IMR-90 (cell line): ENCODE measurements around the gene BFSP1.

Experiments used
- BHLHE40 ChIP-seq: fragments of 150-350 bp; IDR thresholded peaks from 2 replicates; pipeline ENCODE4 v1.6.1; 2016; ENCODE audit warnings: mild to moderate bottlenecking, low read depth, low read length
- CEBPB ChIP-seq: IDR thresholded peaks from 2 replicates; pipeline ENCODE4 v1.6.1; 2012; ENCODE audit warnings: low read depth, low read length, improper control_type of control experiment
- MAFK ChIP-seq: IDR thresholded peaks from 2 replicates; pipeline ENCODE4 v1.6.1; 2012; ENCODE audit warnings: low read depth, low read length, improper control_type of control experiment
- MAZ ChIP-seq: IDR thresholded peaks from 2 replicates; pipeline ENCODE4 v1.6.1; 2012; ENCODE audit warnings: low read depth, mild to moderate bottlenecking, low read length, improper control_type of control experiment, moderate library complexity, borderline replicate concordance
- POLR2A ChIP-seq: IDR thresholded peaks from 2 replicates; pipeline ENCODE4 v1.6.1; 2012; ENCODE audit warnings: mild to moderate bottlenecking, low read depth, low read length
- RAD21 ChIP-seq: IDR thresholded peaks from 2 replicates; pipeline ENCODE4 v1.6.1; 2012; ENCODE audit warnings: low read length, improper control_type of control experiment
- RFX5 ChIP-seq: IDR thresholded peaks from 2 replicates; pipeline ENCODE4 v1.8.0; 2012; ENCODE audit warnings: low read depth, mild to moderate bottlenecking, low read length, moderate library complexity
- SMC3 ChIP-seq: fragments of 150-350 bp; IDR thresholded peaks from 2 replicates; pipeline ENCODE4 v1.6.1; 2016; ENCODE audit warnings: low read depth, mild to moderate bottlenecking, antibody characterized with exemption, low read length, moderate library complexity
- TF ChIP-seq, protein P1 (sequence below): conservative IDR thresholded peaks from 2 replicates; pipeline ENCODE4 v1.5.1; 2012; ENCODE audit warnings: mild to moderate bottlenecking, low read depth, low read length, improper control_type of control experiment

DNA sequence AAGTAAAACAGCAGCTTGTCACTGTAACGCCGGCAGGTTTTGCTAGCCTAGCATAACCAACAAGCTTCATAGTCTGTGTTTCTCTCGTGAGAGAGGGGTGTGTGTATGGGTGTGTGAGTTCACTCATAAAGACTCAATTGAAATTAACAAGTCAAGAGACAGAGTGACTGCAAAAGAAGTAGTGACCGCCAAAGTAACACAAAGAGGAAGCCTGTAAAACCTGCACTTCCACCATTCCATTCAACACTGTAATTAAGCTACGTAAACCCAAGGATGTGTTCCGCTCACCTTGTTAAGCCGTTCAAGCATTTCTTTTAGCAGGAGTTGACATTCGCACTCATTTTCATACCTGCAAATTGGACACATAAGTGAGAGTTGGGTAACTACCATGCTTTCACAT lies 6.6 kb downstream of the BFSP1 start:
- TF ChIP-seq POLR2A, result no peak
- TF ChIP-seq, protein P1, sequence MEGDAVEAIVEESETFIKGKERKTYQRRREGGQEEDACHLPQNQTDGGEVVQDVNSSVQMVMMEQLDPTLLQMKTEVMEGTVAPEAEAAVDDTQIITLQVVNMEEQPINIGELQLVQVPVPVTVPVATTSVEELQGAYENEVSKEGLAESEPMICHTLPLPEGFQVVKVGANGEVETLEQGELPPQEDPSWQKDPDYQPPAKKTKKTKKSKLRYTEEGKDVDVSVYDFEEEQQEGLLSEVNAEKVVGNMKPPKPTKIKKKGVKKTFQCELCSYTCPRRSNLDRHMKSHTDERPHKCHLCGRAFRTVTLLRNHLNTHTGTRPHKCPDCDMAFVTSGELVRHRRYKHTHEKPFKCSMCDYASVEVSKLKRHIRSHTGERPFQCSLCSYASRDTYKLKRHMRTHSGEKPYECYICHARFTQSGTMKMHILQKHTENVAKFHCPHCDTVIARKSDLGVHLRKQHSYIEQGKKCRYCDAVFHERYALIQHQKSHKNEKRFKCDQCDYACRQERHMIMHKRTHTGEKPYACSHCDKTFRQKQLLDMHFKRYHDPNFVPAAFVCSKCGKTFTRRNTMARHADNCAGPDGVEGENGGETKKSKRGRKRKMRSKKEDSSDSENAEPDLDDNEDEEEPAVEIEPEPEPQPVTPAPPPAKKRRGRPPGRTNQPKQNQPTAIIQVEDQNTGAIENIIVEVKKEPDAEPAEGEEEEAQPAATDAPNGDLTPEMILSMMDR, result no peak
- TF ChIP-seq RAD21, result no peak
- TF ChIP-seq MAZ, result no peak
- TF ChIP-seq SMC3, result no peak
- no peak for TF ChIP-seq BHLHE40
- no peak for TF ChIP-seq RFX5
- no peak for TF ChIP-seq CEBPB
- TF ChIP-seq MAFK, result no peak
